Measurements from ENCODE around the gene PJA1.

PJA1 gene

GRCh38 chrX:69142788-69143469, 22.3 kb downstream of the PJA1 start:
- no peak for DNase-seq

GRCh38 chrX:69140837-69141236, 24.4 kb downstream of the PJA1 start:
- no peak for DNase-seq

GRCh38 chrX:69139516-69139915, 25.7 kb downstream of the PJA1 start:
- no peak for DNase-seq

GRCh38 chrX:69138512-69138911, 26.7 kb downstream of the PJA1 start:
- DNase-seq: no peak

GRCh38 chrX:69138118-69138390, 27.2 kb downstream of the PJA1 start:
- no peak for DNase-seq

- DNase-seq: no peak
Observed at GRCh38 chrX:69137371-69138117, 27.7 kb downstream of the PJA1 start.

GRCh38 chrX:69136546-69137331, 28.5 kb downstream of the PJA1 start:
- no peak for DNase-seq

- no peak for DNase-seq
Observed at GRCh38 chrX:69133921-69134542, 31.2 kb downstream of the PJA1 start.

GRCh38 chrX:69131886-69132285, 33.4 kb downstream of the PJA1 start:
- DNase-seq: no peak

GRCh38 chrX:69130439-69130838, 34.8 kb downstream of the PJA1 start:
- no peak for DNase-seq

- no peak for DNase-seq
Observed at GRCh38 chrX:69128588-69128987, 36.7 kb downstream of the PJA1 start.

GRCh38 chrX:69127466-69127865, 37.8 kb downstream of the PJA1 start:
- no peak for DNase-seq

- no peak for DNase-seq
Observed at GRCh38 chrX:69126642-69127041, 38.6 kb downstream of the PJA1 start.

- DNase-seq: no peak
Observed at GRCh38 chrX:69125094-69125493, 40.2 kb downstream of the PJA1 start.

GRCh38 chrX:69124108-69124507, 41.1 kb downstream of the PJA1 start:
- no peak for DNase-seq

GRCh38 chrX:69123481-69123880, 41.8 kb downstream of the PJA1 start:
- no peak for DNase-seq

GRCh38 chrX:69121321-69122000, 43.8 kb downstream of the PJA1 start:
- DNase-seq: no peak

GRCh38 chrX:69120476-69120875, 44.8 kb downstream of the PJA1 start:
- DNase-seq: no peak

- DNase-seq: no peak
Observed at GRCh38 chrX:69119122-69119521, 46.1 kb downstream of the PJA1 start.

- DNase-seq: no peak
Observed at GRCh38 chrX:69117876-69118526, 47.3 kb downstream of the PJA1 start.

GRCh38 chrX:69116077-69116476, 49.2 kb downstream of the PJA1 start:
- no peak for DNase-seq

- no peak for DNase-seq
Observed at GRCh38 chrX:69113723-69114122, 51.5 kb downstream of the PJA1 start.

Data from T-helper 2 cell (primary cell).